Activated naive CD4-positive, alpha-beta T cell treated with anti-CD3 and anti-CD28 coated beads for 36 hours (primary cell): ENCODE data around the gene IPCEF1. TPM values are rescaled to one million over a fixed set of nuclear protein-coding genes. Genes with fewer than 3 reads are reported as not detected.

Source experiments
- CTCF ChIA-PET: fragments of 350-600 bp; sonication (Branson Sonifier 250); formaldehyde crosslinking; loops from one replicate; lab custom pipeline; 2021; ENCODE audit warnings: antibody characterized with exemption; lab: Charles Lee
- DNase-seq: peaks from one replicate; pipeline ENCODE4 v3.0.0-alpha.2; 2020
- H3K27ac Mint-ChIP-seq: one replicate; pipeline ENCODE4 v1.8.0; 2021; ENCODE audit warnings: mild to moderate bottlenecking, mixed read lengths
- H3K27me3 Mint-ChIP-seq: one replicate; pipeline ENCODE4 v1.8.0; 2021; ENCODE audit warnings: low read depth, mixed read lengths
- H3K36me3 Mint-ChIP-seq: one replicate; pipeline ENCODE4 v1.8.0; 2021; ENCODE audit warnings: low read depth, mixed read lengths
- H3K4me1 Mint-ChIP-seq: one replicate; pipeline ENCODE4 v1.8.0; 2021; ENCODE audit warnings: low read depth, mixed read lengths
- H3K4me3 Mint-ChIP-seq: one replicate; pipeline ENCODE4 v1.8.0; 2021; ENCODE audit warnings: mild to moderate bottlenecking, moderate library complexity, mixed read lengths
- H3K9me3 Mint-ChIP-seq: one replicate; pipeline ENCODE4 v1.8.0; 2021; ENCODE audit warnings: mixed read lengths
- intact Hi-C: fragments of 100-400 bp; cut with micrococcal nuclease; formaldehyde crosslinking; loops from one replicate; pipeline ENCODE4 v1.15.1; 2023
- total RNA-seq, 2 experiments: library from RNA; stranded (reverse); gene quantifications; one replicate each; pipeline ENCODE4 v1.2.3, GENCODE V29; 2021

The IPCEF1 gene, protein sequence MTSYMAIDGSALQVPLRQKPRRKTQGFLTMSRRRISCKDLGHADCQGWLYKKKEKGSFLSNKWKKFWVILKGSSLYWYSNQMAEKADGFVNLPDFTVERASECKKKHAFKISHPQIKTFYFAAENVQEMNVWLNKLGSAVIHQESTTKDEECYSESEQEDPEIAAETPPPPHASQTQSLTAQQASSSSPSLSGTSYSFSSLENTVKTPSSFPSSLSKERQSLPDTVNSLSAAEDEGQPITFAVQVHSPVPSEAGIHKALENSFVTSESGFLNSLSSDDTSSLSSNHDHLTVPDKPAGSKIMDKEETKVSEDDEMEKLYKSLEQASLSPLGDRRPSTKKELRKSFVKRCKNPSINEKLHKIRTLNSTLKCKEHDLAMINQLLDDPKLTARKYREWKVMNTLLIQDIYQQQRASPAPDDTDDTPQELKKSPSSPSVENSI
- 10 to 100 TPM; 24.4 to 25.2 TPM for total RNA-seq

DNA sequence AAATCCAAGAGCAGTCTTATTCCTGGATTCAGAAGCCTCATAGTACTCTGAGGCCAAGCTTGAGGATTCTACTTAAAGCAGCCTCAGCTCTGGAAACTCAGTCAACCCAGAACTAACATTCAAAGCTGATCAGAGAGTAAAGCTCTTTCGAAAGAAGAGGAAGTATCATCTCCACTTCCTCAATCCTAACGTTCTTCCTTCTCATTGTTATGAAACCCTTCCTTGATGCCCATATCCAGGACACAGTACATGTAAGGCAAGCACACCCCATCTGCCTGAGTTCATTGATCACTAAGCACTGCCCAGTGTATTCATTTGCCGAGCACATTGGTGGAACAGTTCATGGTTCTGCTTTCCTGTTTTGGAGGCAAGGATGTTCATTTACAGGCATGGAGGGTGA, at the start of gene IPCEF1:
Gene IPCEF1 (minus strand): TSS at position 114 of the 400 bp plus-strand sequence. CDS start 90,856 bp downstream, outside the sequence.
- CTCF ChIA-PET, result interaction anchor here (0.9 to 1.8 kb wide), 3 partner anchors 11 to 204 kb away, joined by 3 to 7 read pairs (median 3); no protein-coding TSS in a partner anchor

DNA sequence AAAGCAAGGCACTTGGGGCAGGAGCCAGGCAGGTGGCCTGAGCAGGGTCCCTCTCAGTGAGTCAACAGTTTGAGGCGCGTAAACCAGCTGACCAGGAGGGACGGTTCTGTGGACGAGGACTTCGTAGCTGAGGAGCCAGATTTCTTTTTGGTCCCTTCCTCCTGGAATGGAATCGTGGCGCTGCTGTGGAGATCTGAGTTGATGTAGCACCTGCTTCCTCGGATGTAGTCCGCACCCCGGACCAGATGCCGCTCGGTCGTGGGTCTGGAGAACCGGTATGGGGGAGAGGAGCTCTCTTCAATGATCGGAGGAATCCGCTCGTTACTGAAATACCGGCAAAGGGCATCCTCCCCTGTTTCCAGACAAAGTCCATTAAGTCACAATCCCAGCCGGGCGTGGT, 49.7 kb upstream of the IPCEF1 start:
- intact Hi-C loops, result no loop called here
- CTCF ChIA-PET, result interaction anchor here (0.6 to 1.3 kb wide), 3 partner anchors 25 to 269 kb away, joined by 3 to 4 read pairs (median 3); no protein-coding TSS in a partner anchor
- Mint-ChIP-seq H3K36me3 (no peaks in the 10 kb centered on the region), H3K4me1 (peaks cover 11% of the 10 kb centered on the region), H3K27ac (no peak overlapping the region), H3K9me3 (no peaks in the 10 kb centered on the region), H3K27me3 (peaks cover 2% of the 10 kb centered on the region), H3K4me3 (no peak overlapping the region)
- no peak for DNase-seq

More for the DNA sequence above, at the start of gene IPCEF1:
- Mint-ChIP-seq H3K9me3 (no peaks in the 10 kb centered on the region), H3K27me3 (peaks cover 20% of the 10 kb centered on the region), H3K4me3 (no peak within 1 kb of the TSS), H3K27ac (no peak within 1 kb of the TSS), H3K4me1 (peaks cover 59% of the 10 kb centered on the region), H3K36me3 (no peaks in the 10 kb centered on the region)
- intact Hi-C loops, result no loop called here
- no peak for DNase-seq

GRCh38 chr6:154404791-154405400, 48.3 kb upstream of the IPCEF1 start:
- Mint-ChIP-seq H3K27ac (no peak overlapping the region), H3K9me3 (no peaks in the 10 kb centered on the region), H3K4me1 (peaks cover 5% of the 10 kb centered on the region), H3K27me3 (peaks cover 2% of the 10 kb centered on the region), H3K36me3 (no peaks in the 10 kb centered on the region), H3K4me3 (no peak overlapping the region)
- no peak for DNase-seq
- intact Hi-C loops, result no loop called here
- CTCF ChIA-PET, result interaction anchor here (0.6 kb wide), 1 partner anchor 281 kb away, joined by 3 read pairs; no protein-coding TSS in a partner anchor

- intact Hi-C loops, result no loop called here
- Mint-ChIP-seq H3K36me3 (no peaks in the 10 kb centered on the region), H3K9me3 (no peaks in the 10 kb centered on the region), H3K27ac (no peak overlapping the region), H3K27me3 (peaks cover 2% of the 10 kb centered on the region), H3K4me3 (no peak overlapping the region), H3K4me1 (peaks cover 5% of the 10 kb centered on the region)
- no peak for DNase-seq
- CTCF ChIA-PET, result no interaction called here
These were observed 47.2 kb upstream of the IPCEF1 start for GRCh38 chr6:154403788-154404187.

- H3K9me3 Mint-ChIP-seq, result no peaks in the 10 kb centered on the region
- peaks cover 5% of the 10 kb centered on the region for H3K4me1 Mint-ChIP-seq
- H3K36me3 Mint-ChIP-seq, result no peaks in the 10 kb centered on the region
- H3K4me3 Mint-ChIP-seq, result no peak overlapping the region
- DNase-seq, result no peak
- intact Hi-C loops, result no loop called here
- peaks cover 2% of the 10 kb centered on the region for H3K27me3 Mint-ChIP-seq
- no peak overlapping the region for H3K27ac Mint-ChIP-seq
- CTCF ChIA-PET, result interaction anchor here (0.6 to 1.2 kb wide), 2 partner anchors 24 to 248 kb away, joined by 3 to 5 read pairs; no protein-coding TSS in a partner anchor
These were observed 45.6 kb upstream of the IPCEF1 start for GRCh38 chr6:154402081-154402780.

GRCh38 chr6:154399097-154399496, 42.5 kb upstream of the IPCEF1 start:
- CTCF ChIA-PET, result no interaction called here
- intact Hi-C loops, result no loop called here
- peaks cover 2% of the 10 kb centered on the region for H3K4me1 Mint-ChIP-seq
- H3K4me3 Mint-ChIP-seq, result no peak overlapping the region
- H3K9me3 Mint-ChIP-seq, result no peaks in the 10 kb centered on the region
- no peaks in the 10 kb centered on the region for H3K36me3 Mint-ChIP-seq
- DNase-seq, result no peak
- H3K27ac Mint-ChIP-seq, result no peak overlapping the region
- H3K27me3 Mint-ChIP-seq, result no peaks in the 10 kb centered on the region

- CTCF ChIA-PET, result no interaction called here
- Mint-ChIP-seq H3K9me3 (no peaks in the 10 kb centered on the region), H3K36me3 (no peaks in the 10 kb centered on the region), H3K27me3 (no peaks in the 10 kb centered on the region), H3K27ac (no peak overlapping the region), H3K4me3 (no peak overlapping the region), H3K4me1 (no peaks in the 10 kb centered on the region)
- no peak for DNase-seq
- intact Hi-C loops, result no loop called here
These were observed 41.0 kb upstream of the IPCEF1 start for GRCh38 chr6:154397491-154398195.

DNA sequence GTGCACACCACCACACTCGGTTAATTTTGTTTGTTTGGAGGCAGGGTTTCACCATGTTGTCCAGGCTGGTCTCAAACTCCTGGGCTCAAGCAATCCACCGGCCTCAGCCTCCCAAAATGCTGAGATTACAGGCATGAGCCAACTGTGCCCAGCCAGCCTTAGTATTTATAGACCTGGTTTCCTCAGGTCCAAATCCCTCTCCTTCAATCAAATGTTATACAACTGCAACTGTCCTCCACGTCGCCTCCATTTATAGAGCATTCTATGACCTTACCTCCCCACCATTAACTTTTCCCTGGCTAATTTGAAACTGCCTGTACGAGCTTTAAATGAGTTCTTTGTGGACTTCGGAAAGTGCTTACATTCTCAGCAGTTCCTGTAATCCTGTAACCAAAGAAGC, 39.3 kb upstream of the IPCEF1 start:
- H3K9me3 Mint-ChIP-seq, result no peaks in the 10 kb centered on the region
- DNase-seq, result no peak
- H3K4me1 Mint-ChIP-seq, result no peaks in the 10 kb centered on the region
- intact Hi-C loops, result no loop called here
- no peaks in the 10 kb centered on the region for H3K36me3 Mint-ChIP-seq
- H3K4me3 Mint-ChIP-seq, result no peak overlapping the region
- H3K27ac Mint-ChIP-seq, result no peak overlapping the region
- no peaks in the 10 kb centered on the region for H3K27me3 Mint-ChIP-seq
- CTCF ChIA-PET, result no interaction called here

DNA sequence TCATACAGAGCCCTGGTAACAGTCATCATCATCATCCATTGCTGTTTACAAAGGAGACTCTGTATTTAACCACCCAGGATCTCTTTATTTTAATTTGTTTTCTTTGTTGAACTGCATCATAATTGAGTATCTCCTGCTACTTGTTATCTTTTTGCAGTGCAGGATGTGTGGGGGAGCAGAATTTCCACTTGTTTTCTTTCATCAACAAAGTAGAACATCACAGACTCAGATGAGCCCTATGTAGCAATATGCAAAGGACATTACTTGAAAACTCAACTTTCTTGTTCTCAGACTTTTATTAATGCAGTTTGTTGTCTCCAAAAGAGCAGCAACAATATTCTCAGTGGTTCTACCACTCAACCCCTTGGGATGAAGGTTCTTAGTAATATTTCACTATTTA, 38.7 kb upstream of the IPCEF1 start:
- Mint-ChIP-seq H3K4me3 (no peak overlapping the region), H3K9me3 (no peaks in the 10 kb centered on the region), H3K27me3 (no peaks in the 10 kb centered on the region), H3K4me1 (no peaks in the 10 kb centered on the region), H3K36me3 (no peaks in the 10 kb centered on the region), H3K27ac (no peak overlapping the region)
- intact Hi-C loops, result no loop called here
- CTCF ChIA-PET, result interaction anchor here (0.5 kb wide), 1 partner anchor 113 kb away, joined by 7 read pairs; no protein-coding TSS in a partner anchor
- no peak for DNase-seq

DNA sequence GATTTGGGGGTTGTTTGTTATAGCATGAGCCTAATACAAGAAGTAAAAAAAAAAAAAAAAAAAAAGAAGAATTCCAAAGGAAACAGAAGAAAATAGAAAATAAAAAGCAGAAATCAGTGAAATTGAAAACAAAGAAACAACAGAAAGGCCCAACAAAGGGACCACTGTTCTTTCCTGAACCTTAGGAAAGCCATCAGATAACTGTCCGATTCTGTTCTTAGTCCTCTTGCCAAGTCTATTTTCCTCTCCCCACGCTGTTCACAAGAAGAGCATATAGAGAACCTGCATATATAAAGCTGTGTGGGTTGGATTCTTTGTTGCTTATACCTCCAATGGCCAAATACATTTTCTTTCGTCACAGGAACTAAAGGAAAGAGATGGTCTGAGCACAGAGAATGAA, 38.0 kb upstream of the IPCEF1 start:
- intact Hi-C loops, result no loop called here
- CTCF ChIA-PET, result no interaction called here

GRCh38 chr6:154390034-154390433, 33.4 kb upstream of the IPCEF1 start:
- Mint-ChIP-seq H3K36me3 (no peaks in the 10 kb centered on the region), H3K9me3 (peaks cover 6% of the 10 kb centered on the region), H3K4me3 (no peak overlapping the region), H3K4me1 (no peaks in the 10 kb centered on the region), H3K27ac (no peak overlapping the region), H3K27me3 (peaks cover 10% of the 10 kb centered on the region)
- CTCF ChIA-PET, result interaction anchor here (1.4 kb wide), 1 partner anchor 19 kb away, joined by 4 read pairs; no protein-coding TSS in a partner anchor
- intact Hi-C loops, result no loop called here
- no peak for DNase-seq

More for the DNA sequence above, 38.0 kb upstream of the IPCEF1 start:
- Mint-ChIP-seq H3K4me3 (no peak overlapping the region), H3K4me1 (no peaks in the 10 kb centered on the region), H3K27ac (no peak overlapping the region), H3K9me3 (peaks cover under 1% of the 10 kb centered on the region), H3K36me3 (no peaks in the 10 kb centered on the region), H3K27me3 (no peaks in the 10 kb centered on the region)
- no peak for DNase-seq
